HG03066 (cell line): ENCODE results near the gene TMEM11.
"Not testable (repeated sequence)": the region's sequence is repeated elsewhere in the genome, so short reads cannot be mapped to it uniquely, and the experiment has no call there.

ENCODE experiments used
- ATAC-seq: cut with Tn5 transposase; IDR thresholded peaks from one replicate; pipeline ENCODE4 v1.9.1; 2021; ENCODE audit warnings: low read depth; ENCODE audit not compliant: unreplicated experiment

Gene TMEM11

GRCh38 chr17:21242780-21243515 is 29.0 kb upstream of the TMEM11 start:
- ATAC-seq: no peak

GRCh38 chr17:21242026-21242697 is 28.2 kb upstream of the TMEM11 start:
- ATAC-seq: no peak

- ATAC-seq: no peak
These were observed 27.6 kb upstream of the TMEM11 start for GRCh38 chr17:21241564-21241963.

- ATAC-seq: no peak
These were observed 26.6 kb upstream of the TMEM11 start for GRCh38 chr17:21240369-21241055.

- ATAC-seq: no peak
These were observed 25.9 kb upstream of the TMEM11 start for GRCh38 chr17:21239680-21240368.

GRCh38 chr17:21235921-21236320 is 22.0 kb upstream of the TMEM11 start:
- no peak for ATAC-seq

GRCh38 chr17:21233581-21234347 is 19.8 kb upstream of the TMEM11 start:
- no peak for ATAC-seq

- ATAC-seq: no peak
These were observed 18.2 kb upstream of the TMEM11 start for GRCh38 chr17:21232033-21232749.

- no peak for ATAC-seq
These were observed 17.6 kb upstream of the TMEM11 start for GRCh38 chr17:21231533-21231932.

GRCh38 chr17:21228845-21229244 is 14.9 kb upstream of the TMEM11 start:
- ATAC-seq: no peak

GRCh38 chr17:21228111-21228510 is 14.2 kb upstream of the TMEM11 start:
- no peak for ATAC-seq

GRCh38 chr17:21227277-21227676 is 13.3 kb upstream of the TMEM11 start:
- not testable (repeated sequence) for ATAC-seq

- no peak for ATAC-seq
These were observed 9.1 kb upstream of the TMEM11 start for GRCh38 chr17:21223086-21223485.

- no peak for ATAC-seq
These were observed 4.9 kb upstream of the TMEM11 start for GRCh38 chr17:21218831-21219380.

GRCh38 chr17:21218101-21218500 is 4.1 kb upstream of the TMEM11 start:
- no peak for ATAC-seq

GRCh38 chr17:21217346-21217745 is 3.4 kb upstream of the TMEM11 start:
- no peak for ATAC-seq

- ATAC-seq: no peak
These were observed 2.0 kb upstream of the TMEM11 start for GRCh38 chr17:21215935-21216334.

- peak; percentile 11 for ATAC-seq
These were observed 998 bp upstream of the TMEM11 start for GRCh38 chr17:21214777-21215541.

- peak; percentile 15 for ATAC-seq
These were observed 335 bp downstream of the TMEM11 start for GRCh38 chr17:21213638-21214014.
